GM18907 (cell line): ENCODE results near the gene P3R3URF.
"Not testable (repeated sequence)": the region's sequence is repeated elsewhere in the genome, so short reads cannot be mapped to it uniquely, and the experiment has no call there.

Source experiments
- ATAC-seq: cut with Tn5 transposase; IDR thresholded peaks from one replicate; pipeline ENCODE4 v1.9.1; 2021; ENCODE audit warnings: mild to moderate bottlenecking, moderate library complexity; ENCODE audit not compliant: unreplicated experiment

P3R3URF gene

GRCh38 chr1:46176211-46176865 is at the start of gene P3R3URF:
TSS of gene P3R3URF (minus strand) at chr1:46176488. CDS start at chr1:46176471, 17 bp downstream.
- no peak for ATAC-seq

GRCh38 chr1:46224966-46225365 is 48.7 kb upstream of the P3R3URF start:
- no peak for ATAC-seq

GRCh38 chr1:46223472-46223943 is 47.2 kb upstream of the P3R3URF start:
- peak; percentile 66 for ATAC-seq

GRCh38 chr1:46223055-46223454 is 46.8 kb upstream of the P3R3URF start:
- ATAC-seq: not testable (repeated sequence)

DNA sequence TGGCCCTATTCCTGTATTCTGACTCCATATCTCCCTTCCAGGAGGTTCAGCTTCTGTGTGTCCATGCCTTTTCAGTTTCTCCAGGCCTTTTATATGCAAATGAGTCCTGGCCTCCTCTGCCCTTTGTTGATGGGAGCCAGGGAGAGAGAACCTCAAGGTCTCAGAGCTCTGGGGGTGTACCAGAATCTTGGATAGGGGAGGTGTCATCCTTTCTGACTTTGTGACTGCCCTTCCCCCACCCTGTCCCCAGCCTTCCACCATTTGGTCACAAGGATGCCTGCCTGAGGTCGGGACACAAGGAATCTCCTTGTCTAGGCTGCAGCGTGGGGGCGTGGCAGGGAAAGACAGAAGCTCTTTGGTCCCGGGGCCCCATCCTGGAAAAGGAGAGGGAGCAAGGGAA is 45.5 kb upstream of the P3R3URF start:
- no peak for ATAC-seq

DNA sequence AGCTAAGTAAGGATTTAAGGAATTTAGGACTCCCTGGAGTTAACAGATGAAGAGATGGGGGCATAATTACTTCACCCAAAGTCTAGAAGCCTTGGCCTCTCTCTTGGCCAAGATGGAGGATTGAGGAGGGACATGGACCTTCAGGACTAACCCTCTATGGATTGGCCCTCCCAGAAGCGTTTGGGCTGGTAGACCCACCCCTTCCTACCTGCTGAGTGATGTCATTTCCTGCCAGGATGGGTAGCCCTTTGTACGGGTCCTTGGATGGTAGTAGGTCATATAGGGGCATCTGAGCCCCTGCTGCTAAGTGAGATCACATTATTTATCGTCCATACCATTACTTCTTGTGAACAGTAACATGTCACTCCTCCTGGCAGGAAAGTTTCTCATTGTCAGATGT is 44.5 kb upstream of the P3R3URF start:
- no peak for ATAC-seq

DNA sequence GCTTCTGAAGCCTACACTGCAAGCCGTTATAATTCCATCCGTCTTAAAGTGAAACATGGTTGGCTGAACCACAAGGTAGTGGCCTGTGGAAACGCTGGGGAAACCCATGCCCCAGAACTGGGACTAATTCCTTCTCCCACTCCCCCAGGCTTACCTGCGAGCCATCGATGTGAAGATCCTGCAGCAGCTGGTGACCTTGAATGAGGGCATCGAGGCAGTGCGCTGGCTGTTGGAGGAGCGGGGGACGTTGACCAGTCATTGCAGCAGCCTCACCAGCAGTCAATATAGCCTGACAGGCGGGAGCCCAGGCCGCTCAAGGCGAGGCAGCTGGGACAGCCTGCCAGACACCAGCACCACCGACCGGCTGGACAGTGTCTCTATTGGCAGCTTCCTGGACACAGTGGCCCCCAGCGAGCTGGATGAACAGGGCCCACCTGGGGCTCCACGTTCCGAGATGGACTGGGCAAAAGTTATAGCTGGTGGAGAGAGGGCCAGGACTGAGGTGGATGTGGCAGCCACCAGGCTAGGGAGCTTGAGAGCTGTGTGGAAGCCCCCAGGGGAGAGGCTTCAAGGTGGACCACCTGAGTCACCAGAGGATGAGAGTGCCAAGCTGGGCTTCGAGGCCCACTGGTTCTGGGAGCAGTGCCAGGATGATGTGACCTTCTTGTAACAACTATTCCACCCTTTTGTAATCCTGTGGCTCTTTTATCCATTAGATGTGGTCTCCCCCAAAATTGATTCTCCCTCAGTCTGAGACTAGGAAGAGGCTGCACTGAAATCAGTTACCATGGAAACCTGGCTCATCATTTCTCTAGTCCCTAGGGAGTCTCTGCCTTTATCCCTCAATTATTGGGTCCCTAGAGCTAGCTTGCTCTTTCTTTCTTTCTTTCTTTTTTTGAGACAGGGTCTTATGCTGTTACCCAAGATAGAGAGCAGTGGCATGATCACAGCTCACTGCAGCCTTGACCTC is 43.5 kb upstream of the P3R3URF start:
- ATAC-seq: no peak

DNA sequence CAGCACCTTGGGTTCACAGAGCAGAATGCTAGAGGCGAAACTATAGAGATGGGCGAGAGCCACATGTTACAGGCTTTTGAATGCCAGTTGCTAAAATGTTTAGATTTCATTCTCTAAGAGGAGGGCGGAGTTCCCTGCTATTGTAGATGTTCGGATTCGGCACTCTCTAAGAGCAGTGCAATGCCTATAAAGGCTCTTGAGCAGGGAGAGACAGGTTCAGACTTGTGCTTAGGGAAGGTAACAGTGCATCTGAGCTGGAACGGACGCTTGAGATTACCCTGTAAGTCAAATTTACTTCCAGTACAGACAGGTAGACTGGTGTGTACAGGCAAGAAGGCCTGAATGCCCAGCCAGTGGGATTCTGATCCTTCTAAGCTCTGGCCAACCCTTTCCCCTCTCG is 42.2 kb upstream of the P3R3URF start:
- no peak for ATAC-seq

DNA sequence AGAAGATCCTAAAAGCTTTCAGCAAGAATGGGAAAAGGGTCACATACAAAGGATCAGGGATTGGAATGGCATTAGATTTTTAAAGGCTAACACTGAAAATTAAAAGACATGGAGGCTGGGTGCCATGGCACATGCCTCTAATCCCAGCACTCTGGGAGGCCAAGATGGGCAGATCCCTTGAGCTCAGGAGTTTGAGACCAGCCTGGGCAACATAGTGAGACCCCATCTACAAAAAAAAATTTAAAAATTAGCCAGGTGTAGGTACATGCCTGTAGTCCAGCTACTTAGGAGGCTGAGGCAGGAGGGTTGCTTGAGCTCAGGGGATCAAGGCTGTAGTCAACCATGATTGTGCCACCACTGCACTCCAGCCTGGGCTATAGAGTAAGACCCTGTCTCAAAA is 39.2 kb upstream of the P3R3URF start:
- no peak for ATAC-seq

DNA sequence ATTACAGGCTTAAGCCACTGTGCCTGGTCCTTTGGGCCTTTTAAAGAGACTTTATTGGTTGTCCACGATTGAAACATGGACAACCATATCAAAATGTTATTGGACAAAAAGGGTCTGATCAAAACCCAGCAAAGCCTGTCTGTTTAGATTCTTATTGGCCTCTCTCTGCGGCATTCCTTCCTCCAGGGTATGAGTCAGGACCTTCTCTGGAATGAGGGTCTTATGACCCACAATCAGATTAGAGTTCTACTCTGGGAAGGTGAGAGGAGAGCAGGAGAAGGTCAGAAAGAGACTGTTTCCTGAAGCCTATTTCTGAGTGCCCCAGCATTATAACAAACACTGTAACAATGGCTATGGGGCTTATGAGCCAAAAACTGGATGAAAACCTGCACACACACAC is 34.8 kb upstream of the P3R3URF start:
- no peak for ATAC-seq

GRCh38 chr1:46210561-46210960 is 34.3 kb upstream of the P3R3URF start:
- ATAC-seq: no peak

GRCh38 chr1:46206399-46206798 is 30.1 kb upstream of the P3R3URF start:
- no peak for ATAC-seq

GRCh38 chr1:46205791-46206190 is 29.5 kb upstream of the P3R3URF start:
- ATAC-seq: no peak

DNA sequence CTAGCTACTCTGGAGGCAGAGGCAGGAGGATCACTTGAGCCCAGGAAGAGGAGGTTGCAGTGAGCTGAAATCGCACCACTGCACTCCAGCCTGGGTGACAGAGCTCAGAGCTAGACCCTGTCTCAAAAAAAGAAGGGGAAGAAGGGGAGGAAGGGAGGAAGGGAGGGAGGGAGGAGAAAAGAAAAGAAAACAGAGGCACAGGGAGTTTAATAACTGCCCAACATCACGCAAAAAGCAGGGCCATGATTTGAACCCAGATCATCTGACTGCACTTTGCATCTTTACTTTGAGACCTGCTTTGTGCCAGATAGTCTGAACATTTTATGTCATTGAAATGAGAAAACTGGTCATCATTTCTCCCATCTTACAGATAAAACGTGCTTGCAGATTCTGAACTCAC is 28.9 kb upstream of the P3R3URF start:
- ATAC-seq: no peak

GRCh38 chr1:46204406-46204742 is 28.1 kb upstream of the P3R3URF start:
- no peak for ATAC-seq

- no peak for ATAC-seq
These were observed 27.6 kb upstream of the P3R3URF start for GRCh38 chr1:46203738-46204405.

- ATAC-seq: no peak
These were observed 23.0 kb upstream of the P3R3URF start for GRCh38 chr1:46199233-46199749.

DNA sequence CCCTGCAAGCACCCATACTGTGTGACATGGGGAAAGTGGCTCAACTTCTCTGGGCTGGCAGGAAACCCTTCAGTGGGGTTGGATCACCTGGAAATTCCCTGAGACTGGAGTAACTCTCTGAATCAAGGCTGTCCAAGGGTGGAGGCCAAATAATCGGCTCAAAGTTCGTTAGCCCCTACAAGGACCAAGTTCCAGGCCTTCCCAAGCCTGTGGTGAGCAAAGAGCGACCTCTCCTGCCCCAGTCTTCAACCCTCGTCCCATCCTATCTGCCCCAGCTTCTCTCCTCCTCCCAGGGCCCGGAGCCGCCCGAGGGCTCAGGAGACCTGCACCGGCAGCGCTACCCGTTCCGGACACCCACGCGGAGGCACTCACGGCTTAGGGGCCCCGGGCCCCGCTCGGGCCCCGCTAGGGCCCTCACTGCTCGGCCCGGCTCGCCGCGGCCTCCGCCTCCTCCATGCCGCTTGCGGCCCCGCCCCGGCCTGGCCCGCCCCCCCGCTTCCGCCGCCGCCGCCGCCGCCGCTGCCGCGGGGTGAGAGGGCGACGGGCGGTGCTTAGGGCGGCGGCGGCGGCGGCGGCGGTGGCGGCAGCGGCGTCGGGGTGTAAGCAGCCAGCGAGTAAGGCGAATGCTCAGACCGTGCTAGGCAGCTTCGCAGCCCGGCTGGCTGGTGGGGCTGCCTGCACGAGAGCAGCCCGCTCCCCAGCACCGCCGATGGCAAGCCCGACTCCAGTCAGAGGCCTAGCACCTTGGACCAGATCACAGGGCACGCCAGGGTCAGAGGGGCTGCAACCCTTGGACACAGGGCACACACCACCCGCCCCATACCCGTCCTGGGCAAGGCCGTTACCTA is 21.9 kb upstream of the P3R3URF start, which contains the start of gene POMGNT1:
Gene POMGNT1 (minus strand): TSS at position 471 of the 848 bp plus-strand sequence. CDS start 613 bp downstream, outside the sequence.
- peak; percentile 83 for ATAC-seq

DNA sequence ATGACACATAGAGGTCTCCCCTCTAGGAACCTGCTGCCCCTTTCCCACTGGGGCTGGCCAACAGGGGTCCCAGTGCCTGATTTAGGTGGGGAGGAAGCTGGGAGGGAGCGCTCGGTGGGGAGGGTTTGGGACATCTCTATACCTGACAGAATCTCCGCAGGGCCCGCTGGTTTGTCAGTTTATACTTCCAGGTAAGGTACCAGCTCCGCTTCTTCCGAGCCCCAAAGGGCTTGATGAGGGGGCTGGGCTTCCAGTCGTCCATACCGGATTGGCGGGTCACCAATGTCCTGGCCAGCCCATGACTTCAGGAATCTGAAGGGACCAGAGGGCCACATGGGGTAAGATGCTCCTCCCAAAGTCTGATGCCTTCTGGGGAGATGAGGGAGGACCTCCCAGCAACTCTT is 21.3 kb upstream of the P3R3URF start:
- ATAC-seq: no peak

GRCh38 chr1:46196609-46197008 is 20.3 kb upstream of the P3R3URF start:
- ATAC-seq: no peak
